PC-3 (cell line): ENCODE measurements around the gene NRIP1. TPM values are rescaled to one million over a fixed set of nuclear protein-coding genes. Genes with fewer than 3 reads are reported as not detected.

Experiments
- ATAC-seq: fragments of 200-7000 bp; cut with Tn5 transposase; 2 replicates; pipeline ENCODE4 v1.9.1; 2020; ENCODE audit warnings: mild to moderate bottlenecking, moderate library complexity
- BruUV-seq: library from RNA; stranded (reverse); fragments of 400-500 nt; replicated peaks from 2 replicates; lab custom pipeline; 2021; lab: Mats Ljungman, UMichigan
- CTCF ChIA-PET: fragments of 300-600 bp; sonication (Branson Sonifier 250); formaldehyde crosslinking; loops from one replicate; lab custom pipeline; 2022; ENCODE audit warnings: antibody characterized with exemption; lab: Charles Lee
- POLR2A ChIA-PET: fragments of 300-600 bp; sonication (Branson Sonifier 250); formaldehyde crosslinking; loops from one replicate; lab custom pipeline; 2022; ENCODE audit warnings: antibody characterized with exemption; ENCODE audit not compliant: unreplicated experiment; lab: Charles Lee
- DNase-seq: peaks from one replicate; pipeline ENCODE4 v3.0.0-alpha.2; 2015
- H2AFZ ChIP-seq: fragments of 300-600 bp; sonication (generic); 2 replicates; pipeline ENCODE4 v1.6.0; 2016; ENCODE audit warnings: antibody characterized with exemption, low read length
- H3F3A ChIP-seq: fragments of 300-600 bp; sonication (generic); one replicate; pipeline ENCODE4 v1.6.0; 2017; ENCODE audit warnings: antibody characterized with exemption, low read length, control low read depth, mild to moderate bottlenecking; ENCODE audit not compliant: unreplicated experiment
- H3K27ac ChIP-seq: fragments of 300-600 bp; sonication (generic); 2 replicates; pipeline ENCODE4 v1.5.1; 2016; ENCODE audit warnings: mild to moderate bottlenecking, low read length
- H3K27me3 ChIP-seq: fragments of 300-600 bp; sonication (generic); 2 replicates; pipeline ENCODE4 v1.6.1; 2016; ENCODE audit warnings: low read length, mixed read lengths
- H3K36me3 ChIP-seq: fragments of 300-600 bp; sonication (generic); 2 replicates; pipeline ENCODE4 v1.6.1; 2016; ENCODE audit warnings: low read depth, mixed run types, low read length, mixed read lengths
- H3K4me1 ChIP-seq: fragments of 300-600 bp; sonication (generic); 2 replicates; pipeline ENCODE4 v1.5.1; 2016; ENCODE audit warnings: low read length; ENCODE audit not compliant: insufficient read depth
- H3K4me2 ChIP-seq: fragments of 300-600 bp; sonication (generic); 2 replicates; pipeline ENCODE4 v1.6.0; 2016; ENCODE audit warnings: low read length
- H3K4me3 ChIP-seq: fragments of 300-600 bp; sonication (generic); 2 replicates; pipeline ENCODE4 v1.5.1; 2016; ENCODE audit warnings: mild to moderate bottlenecking, low read length, mixed read lengths
- H3K79me2 ChIP-seq: fragments of 300-600 bp; sonication (generic); 2 replicates; pipeline ENCODE4 v1.6.1; 2017; ENCODE audit warnings: low read length, mixed read lengths
- H3K9ac ChIP-seq: fragments of 300-600 bp; sonication (generic); 2 replicates; pipeline ENCODE4 v1.6.0; 2016; ENCODE audit warnings: mild to moderate bottlenecking, low read length
- H3K9me2 ChIP-seq: fragments of 300-600 bp; sonication (generic); replicated peaks from 2 replicates; pipeline ENCODE4 v1.6.1; 2016; ENCODE audit warnings: mixed run types, low read length, mixed read lengths
- H3K9me3 ChIP-seq: fragments of 300-600 bp; sonication (generic); 2 replicates; pipeline ENCODE4 v1.6.1; 2016; ENCODE audit warnings: low read length, mixed read lengths
- H4K20me1 ChIP-seq: fragments of 300-600 bp; sonication (generic); 2 replicates; pipeline ENCODE4 v1.6.1; 2016; ENCODE audit warnings: low read length, mixed read lengths
- CTCF ChIP-seq: fragments of 300-600 bp; sonication (generic); conservative IDR thresholded peaks from 2 replicates; pipeline ENCODE4 v1.5.1; 2017; ENCODE audit warnings: antibody characterized with exemption, low read depth, mild to moderate bottlenecking, low read length
- EZH2 ChIP-seq: fragments of 300-600 bp; sonication (generic); IDR thresholded peaks from one replicate; pipeline ENCODE4 v1.6.1; 2017; ENCODE audit warnings: antibody characterized with exemption, mild to moderate bottlenecking, low read length; ENCODE audit not compliant: unreplicated experiment
- EZH2phosphoT487 ChIP-seq: fragments of 300-600 bp; sonication (generic); IDR thresholded peaks from 2 replicates; pipeline ENCODE4 v1.6.1; 2018; ENCODE audit warnings: mild to moderate bottlenecking, antibody characterized with exemption, low read length, borderline replicate concordance
- intact Hi-C: fragments of 100-400 bp; cut with micrococcal nuclease; formaldehyde crosslinking; loops from 2 replicates; pipeline ENCODE4 v1.9.0; 2023
- total RNA-seq: library from RNA; depleted of rRNA; stranded (reverse); fragments of >200 nt; gene quantifications from 2 replicates; pipeline ENCODE4 v1.2.3, GENCODE V29; 2014

NRIP1 gene
- total RNA-seq, 1 experiment from 2014 or later: 69.2 TPM

GRCh38 chr21:14952916-14953315 is 111.9 kb downstream of the NRIP1 start:
- intact Hi-C loops: no loop called here
- Histone ChIP-seq H2AFZ (no peak overlapping the region), H3K4me1 (peaks cover 31% of the 10 kb centered on the region), H3F3A (no peaks in the 10 kb centered on the region), H3K27me3 (no peaks in the 10 kb centered on the region), H3K9ac (no peak overlapping the region), H3K9me3 (no peaks in the 10 kb centered on the region), H3K36me3 (no peaks in the 10 kb centered on the region), H3K79me2 (no peaks in the 10 kb centered on the region), H4K20me1 (no peaks in the 10 kb centered on the region), H3K4me2 (no peak overlapping the region), H3K4me3 (no peak overlapping the region), H3K27ac (no peak overlapping the region), H3K9me2 (no peaks in the 10 kb centered on the region)
- ATAC-seq: no peak
- ChIA-PET POLR2A (no interaction called here), CTCF (no interaction called here)
- BruUV-seq: no TSS peak
- DNase-seq: peak; percentile 49
- TF ChIP-seq EZH2phosphoT487 (no peak), CTCF (peak; percentile 50)

GRCh38 chr21:14949603-14950002 is 115.2 kb downstream of the NRIP1 start:
- Histone ChIP-seq H3F3A (no peaks in the 10 kb centered on the region), H3K79me2 (no peaks in the 10 kb centered on the region), H3K27me3 (no peaks in the 10 kb centered on the region), H4K20me1 (no peaks in the 10 kb centered on the region), H3K4me3 (no peak overlapping the region), H3K36me3 (no peaks in the 10 kb centered on the region), H3K9me3 (no peaks in the 10 kb centered on the region), H3K9me2 (no peaks in the 10 kb centered on the region), H3K4me1 (peaks cover 13% of the 10 kb centered on the region), H2AFZ (no peak overlapping the region), H3K27ac (no peak overlapping the region), H3K4me2 (no peak overlapping the region), H3K9ac (no peak overlapping the region)
- ChIA-PET POLR2A (interaction anchor here (0.6 kb wide), 1 partner anchor 581 kb away, joined by 6 read pairs; no protein-coding TSS in a partner anchor), CTCF (no interaction called here)
- BruUV-seq: no TSS peak
- TF ChIP-seq CTCF: no peak
- no peak for TF ChIP-seq EZH2
- no peak for TF ChIP-seq EZH2phosphoT487
- intact Hi-C loops: no loop called here
- no peak for DNase-seq
- ATAC-seq: no peak

- no TSS peak for BruUV-seq
- POLR2A ChIA-PET: no interaction called here
These were observed 117.1 kb downstream of the NRIP1 start for GRCh38 chr21:14947613-14948160.

More at GRCh38 chr21:14947613-14948160, 117.1 kb downstream of the NRIP1 start:
- Histone ChIP-seq H3K27ac (no peak overlapping the region), H3K9ac (no peak overlapping the region), H3K4me3 (no peak overlapping the region), H3K79me2 (no peaks in the 10 kb centered on the region), H3K4me1 (peaks cover 32% of the 10 kb centered on the region), H2AFZ (no peak overlapping the region), H3K4me2 (no peak overlapping the region), H3F3A (no peaks in the 10 kb centered on the region), H3K27me3 (no peaks in the 10 kb centered on the region), H3K9me2 (no peaks in the 10 kb centered on the region), H4K20me1 (no peaks in the 10 kb centered on the region), H3K36me3 (no peaks in the 10 kb centered on the region), H3K9me3 (no peaks in the 10 kb centered on the region)
- TF ChIP-seq EZH2 (no peak), CTCF (no peak), EZH2phosphoT487 (no peak)
- ATAC-seq (no peak), DNase-seq (no peak)
- CTCF ChIA-PET: no interaction called here
- intact Hi-C loops: no loop called here
